SKM-1 (cell line): Measurements from ENCODE around the gene INO80E.

ENCODE experiments used
- DNase-seq: peaks from one replicate; lab custom pipeline; 2025; ENCODE audit not compliant: unreplicated experiment; lab: John Stamatoyannopoulos, UW

The INO80E gene

DNA sequence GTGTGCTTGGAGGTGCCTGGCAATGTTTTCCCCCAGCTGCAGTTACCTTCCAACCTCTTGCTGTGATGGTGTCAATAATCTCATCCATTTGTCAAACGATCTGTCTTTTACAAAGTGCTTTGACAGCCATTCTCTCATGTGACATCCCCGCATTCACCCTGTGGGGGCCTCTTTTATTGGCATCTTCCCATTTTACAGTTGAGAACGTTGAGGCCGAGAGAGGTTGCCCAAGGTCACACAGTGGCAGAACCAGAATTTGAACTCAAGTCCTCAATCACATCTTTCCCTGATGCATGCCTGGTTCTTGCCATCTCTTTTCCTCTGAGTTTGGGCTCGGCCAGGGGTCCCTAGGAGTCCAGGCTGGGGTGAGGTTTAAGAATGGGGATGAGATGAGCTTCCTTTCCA is 20.9 kb upstream of the INO80E start:
- no peak for DNase-seq

DNA sequence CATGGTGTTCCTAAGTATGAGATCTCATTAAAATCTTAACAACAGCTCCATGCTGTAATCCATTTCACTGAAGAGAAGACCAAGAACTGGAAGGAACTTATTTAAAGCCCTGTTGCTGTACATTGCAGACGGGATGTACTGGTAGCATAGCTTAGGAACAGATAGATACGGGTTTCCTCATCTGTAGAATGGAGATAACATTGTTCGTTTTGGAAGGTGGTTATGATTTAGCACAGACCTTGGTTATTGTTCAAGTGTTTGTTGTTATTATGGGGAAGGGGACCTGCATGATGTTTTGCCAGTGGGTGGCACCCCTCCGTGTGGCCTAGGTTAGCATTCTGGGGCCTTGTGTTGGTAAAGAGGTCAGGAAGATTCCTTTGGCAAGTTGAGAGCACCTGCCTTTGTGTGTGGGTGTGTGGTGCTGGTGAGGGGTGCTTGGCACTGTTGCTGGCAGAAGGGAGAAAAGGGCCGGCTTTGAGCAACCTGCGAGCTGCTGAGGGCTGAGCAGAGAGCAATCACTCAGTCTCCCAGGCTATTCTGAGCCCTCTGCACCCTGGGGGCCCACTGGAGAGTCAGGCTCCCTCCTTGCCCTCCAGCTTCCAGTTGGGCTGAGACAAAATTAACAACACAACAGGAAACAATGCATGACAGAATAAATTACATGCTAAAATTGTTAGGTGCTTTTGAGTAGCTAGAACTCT is 20.1 kb upstream of the INO80E start:
- DNase-seq, result no peak

DNA sequence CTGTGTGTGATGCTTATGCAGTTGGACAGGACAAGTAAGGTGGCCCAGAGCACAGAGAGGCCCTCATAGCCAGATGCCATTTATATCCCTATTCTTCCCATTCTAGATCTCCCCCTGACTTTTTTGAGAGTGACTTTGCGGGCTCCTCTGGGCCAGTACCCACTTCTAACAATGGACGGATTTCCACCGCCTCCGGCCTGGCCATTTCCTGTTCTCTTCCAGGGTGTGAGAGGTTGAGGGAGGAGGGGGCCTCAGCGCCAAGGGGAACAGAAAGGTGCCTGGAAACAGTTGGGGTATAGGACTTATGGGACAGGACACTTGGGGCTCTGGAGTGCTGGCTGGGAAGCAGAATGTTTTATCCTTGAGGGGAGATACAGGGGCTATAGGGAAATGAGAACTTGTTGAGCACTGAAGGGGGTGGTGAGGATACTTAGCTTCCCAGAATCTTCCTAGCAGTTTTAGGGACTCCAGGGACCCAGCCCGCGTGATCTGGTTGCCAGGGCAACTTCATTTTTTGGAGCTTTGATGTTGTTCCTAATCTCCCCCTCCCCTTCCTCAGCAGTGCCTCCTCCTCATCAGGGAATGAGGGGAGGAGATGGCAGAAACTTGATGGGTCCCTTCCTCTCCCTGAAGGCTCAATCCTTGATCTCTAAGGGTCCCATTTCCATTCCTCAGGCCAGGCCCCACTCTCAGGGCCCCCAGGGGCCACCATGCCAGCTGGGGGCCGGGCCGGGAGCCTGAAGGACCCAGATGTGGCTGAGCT is 18.8 kb upstream of the INO80E start:
- DNase-seq, result no peak

DNA sequence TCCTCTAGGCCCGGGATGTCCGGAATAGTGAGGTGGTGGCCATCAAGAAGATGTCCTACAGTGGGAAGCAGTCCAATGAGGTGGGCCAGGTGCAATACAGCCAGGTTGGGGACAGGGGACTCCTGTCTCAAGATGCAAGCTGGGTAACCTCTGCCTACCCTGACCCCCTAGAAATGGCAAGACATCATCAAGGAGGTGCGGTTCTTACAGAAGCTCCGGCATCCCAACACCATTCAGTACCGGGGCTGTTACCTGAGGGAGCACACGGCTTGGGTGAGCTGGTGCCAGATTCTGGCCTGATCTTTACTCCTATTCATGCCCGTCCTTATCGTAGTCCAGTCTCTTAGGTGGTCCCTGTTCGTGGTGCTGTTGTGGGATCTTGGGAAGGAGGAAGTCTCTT is 18.0 kb upstream of the INO80E start:
- DNase-seq, result no peak

DNA sequence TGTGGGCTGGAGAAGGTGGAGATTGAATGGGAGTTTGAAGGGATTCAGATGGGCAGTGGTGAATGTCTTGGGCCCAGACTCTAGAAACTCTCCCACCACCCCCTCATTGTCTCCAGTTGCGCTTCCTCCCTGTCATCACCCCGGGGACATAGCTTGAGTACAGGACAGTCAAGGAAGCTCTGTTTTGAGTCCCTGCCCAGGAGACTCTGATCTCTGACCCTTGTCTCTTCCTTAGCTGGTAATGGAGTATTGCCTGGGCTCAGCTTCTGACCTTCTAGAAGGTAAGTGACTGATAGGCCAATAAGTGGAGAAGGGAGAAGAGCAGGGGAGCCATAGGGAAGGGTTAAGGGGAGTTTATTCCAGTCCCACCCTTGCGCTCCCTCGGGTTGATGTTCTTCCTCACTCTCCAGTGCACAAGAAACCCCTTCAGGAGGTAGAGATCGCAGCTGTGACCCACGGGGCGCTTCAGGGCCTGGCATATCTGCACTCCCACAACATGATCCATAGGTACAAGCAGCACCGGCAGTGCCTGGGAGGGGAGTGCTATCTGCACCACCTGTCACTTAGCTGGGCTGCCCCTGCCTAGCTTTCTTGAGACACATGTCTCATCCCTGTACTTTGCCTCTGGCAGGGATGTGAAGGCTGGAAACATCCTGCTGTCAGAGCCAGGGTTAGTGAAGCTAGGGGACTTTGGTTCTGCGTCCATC is 17.3 kb upstream of the INO80E start:
- DNase-seq, result no peak

DNA sequence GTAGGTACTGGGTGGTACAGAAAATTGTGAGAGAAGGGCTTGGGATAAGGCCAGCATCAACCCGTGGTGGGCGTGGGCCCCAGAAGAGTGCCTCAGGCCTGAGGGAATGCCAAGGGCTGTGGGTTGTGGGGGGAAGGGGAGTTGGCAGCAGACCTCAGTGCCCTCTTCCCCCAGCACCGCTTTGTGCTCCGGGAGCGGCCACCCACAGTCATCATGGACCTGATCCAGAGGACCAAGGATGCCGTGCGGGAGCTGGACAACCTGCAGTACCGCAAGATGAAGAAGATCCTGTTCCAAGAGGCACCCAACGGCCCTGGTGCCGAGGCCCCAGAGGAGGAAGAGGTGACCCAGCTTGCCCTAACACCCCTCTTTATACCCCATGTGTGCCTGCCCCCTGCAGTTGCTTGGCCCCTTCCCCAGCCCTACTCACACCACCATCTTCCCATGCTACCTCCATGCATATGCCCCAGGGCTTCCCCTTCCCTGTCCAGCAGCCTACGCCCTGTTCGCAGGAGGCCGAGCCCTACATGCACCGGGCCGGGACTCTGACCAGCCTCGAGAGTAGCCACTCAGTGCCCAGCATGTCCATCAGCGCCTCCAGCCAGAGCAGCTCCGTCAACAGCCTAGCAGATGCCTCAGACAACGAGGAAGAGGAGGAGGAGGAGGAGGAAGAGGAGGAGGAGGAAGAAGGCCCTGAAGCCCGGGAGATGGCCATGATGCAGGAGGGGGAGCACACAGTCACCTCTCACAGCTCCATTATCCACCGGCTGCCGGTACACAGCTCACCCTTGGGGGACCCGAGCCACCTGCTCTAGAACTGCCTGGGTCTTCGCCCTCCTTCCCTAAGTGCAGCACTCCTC is 13.3 kb upstream of the INO80E start:
- DNase-seq, result no peak

DNA sequence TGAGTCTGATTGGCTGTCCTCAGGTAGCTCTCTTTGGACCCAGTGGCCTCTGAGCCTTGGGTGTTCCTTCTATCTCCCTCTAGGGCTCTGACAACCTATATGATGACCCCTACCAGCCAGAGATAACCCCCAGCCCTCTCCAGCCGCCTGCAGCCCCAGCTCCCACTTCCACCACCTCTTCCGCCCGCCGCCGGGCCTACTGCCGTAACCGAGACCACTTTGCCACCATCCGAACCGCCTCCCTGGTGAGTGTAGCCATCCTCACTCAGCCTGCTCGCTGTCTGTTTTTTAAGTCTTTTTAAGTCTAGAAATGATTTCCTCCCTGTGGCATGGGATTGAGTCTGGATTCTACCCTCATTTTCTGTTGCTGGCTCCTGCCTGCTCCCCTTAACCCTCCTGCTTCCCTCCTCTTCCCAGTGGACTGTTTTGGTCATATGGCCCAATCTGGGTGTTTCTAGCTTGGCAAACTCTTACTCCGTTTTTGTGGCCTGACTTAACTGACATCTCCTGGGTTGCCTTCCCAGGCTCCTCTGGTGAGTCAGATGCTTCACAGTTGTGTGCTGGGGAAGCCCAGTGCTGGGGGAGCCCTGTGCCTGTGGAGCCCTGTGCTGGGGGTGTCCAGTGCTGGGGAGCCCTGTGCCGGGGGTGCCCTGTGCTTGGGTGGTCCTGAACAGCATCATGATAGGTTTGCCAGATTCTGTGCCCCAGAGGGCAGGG is 12.5 kb upstream of the INO80E start:
- DNase-seq, result no peak

DNA sequence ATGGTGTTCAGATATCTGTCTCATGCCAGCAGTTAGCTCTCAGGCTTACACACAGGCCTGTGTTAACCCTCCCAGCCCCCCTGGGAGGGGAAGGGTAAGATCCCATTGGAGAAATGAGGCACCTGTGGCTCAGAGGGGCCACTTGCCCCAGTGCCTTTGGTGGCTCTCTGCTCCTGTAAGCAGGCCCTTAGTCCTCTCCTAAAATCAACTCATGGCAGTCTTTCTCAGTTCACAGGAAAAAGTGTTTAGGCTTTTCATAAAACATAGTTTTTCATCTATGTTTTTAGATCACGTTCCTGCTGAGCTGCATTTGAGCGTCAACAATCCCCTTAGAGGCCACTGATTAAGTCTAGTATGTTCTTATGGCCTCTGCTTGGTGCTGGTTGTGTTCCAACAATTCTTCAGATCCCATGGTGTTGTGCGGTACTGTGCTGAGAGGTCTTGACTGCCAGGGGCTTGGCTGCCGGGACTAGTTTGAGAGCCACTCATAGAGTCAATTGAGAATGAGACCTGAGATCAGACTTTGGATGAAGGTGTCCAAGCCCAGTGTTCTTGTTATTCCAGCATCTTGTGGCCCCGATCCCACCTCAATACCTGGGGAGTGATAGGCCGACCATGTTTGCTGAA is 11.8 kb upstream of the INO80E start:
- DNase-seq, result no peak

DNA sequence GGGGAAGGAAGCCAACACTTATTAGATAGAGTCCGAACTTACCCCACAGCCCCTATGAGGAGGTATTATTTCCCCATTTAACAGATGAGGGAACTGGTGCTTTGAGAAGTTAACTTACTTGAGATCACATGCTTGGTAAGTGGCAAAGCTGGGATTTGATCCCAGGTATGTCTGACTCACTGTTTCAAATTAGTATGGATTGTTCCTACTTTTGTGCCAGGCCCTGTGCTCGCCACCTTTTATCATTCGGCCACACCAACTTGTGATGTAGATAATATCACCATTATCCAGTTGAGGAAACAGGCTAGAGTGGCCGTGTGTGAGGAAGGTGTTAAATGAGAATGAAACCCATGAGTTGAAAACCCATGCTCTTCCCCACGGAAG is 11.3 kb upstream of the INO80E start:
- DNase-seq, result no peak

DNA sequence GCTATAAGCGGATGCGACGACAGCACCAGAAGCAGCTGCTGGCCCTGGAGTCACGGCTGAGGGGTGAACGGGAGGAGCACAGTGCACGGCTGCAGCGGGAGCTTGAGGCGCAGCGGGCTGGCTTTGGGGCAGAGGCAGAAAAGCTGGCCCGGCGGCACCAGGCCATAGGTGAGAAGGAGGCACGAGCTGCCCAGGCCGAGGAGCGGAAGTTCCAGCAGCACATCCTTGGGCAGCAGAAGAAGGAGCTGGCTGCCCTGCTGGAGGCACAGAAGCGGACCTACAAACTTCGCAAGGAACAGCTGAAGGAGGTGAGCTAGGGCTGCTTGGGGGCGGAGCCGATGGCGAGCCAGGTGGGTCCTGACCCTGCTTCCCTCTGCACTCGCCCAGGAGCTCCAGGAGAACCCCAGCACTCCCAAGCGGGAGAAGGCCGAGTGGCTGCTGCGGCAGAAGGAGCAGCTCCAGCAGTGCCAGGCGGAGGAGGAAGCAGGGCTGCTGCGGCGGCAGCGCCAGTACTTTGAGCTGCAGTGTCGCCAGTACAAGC is 10.7 kb upstream of the INO80E start:
- no peak for DNase-seq

DNA sequence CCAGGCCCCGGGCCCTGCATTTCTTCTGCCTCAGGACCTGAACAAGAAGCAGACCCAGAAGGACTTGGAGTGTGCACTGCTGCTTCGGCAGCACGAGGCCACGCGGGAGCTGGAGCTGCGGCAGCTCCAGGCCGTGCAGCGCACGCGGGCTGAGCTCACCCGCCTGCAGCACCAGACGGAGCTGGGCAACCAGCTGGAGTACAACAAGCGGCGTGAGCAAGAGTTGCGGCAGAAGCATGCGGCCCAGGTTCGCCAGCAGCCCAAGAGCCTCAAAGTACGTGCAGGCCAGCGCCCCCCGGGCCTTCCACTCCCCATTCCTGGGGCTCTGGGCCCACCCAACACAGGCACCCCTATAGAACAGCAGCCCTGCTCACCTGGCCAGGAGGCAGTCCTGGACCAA is 9.8 kb upstream of the INO80E start:
- DNase-seq, result no peak

DNA sequence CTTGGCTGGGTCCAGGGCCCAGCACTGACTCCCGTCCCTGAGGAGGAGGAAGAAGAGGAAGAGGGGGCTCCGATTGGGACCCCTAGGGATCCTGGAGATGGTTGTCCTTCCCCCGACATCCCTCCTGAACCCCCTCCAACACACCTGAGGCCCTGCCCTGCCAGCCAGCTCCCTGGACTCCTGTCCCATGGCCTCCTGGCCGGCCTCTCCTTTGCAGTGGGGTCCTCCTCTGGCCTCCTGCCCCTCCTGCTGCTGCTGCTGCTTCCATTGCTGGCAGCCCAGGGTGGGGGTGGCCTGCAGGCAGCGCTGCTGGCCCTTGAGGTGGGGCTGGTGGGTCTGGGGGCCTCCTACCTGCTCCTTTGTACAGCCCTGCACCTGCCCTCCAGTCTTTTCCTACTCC is 9.1 kb upstream of the INO80E start:
- DNase-seq, result no peak

DNA sequence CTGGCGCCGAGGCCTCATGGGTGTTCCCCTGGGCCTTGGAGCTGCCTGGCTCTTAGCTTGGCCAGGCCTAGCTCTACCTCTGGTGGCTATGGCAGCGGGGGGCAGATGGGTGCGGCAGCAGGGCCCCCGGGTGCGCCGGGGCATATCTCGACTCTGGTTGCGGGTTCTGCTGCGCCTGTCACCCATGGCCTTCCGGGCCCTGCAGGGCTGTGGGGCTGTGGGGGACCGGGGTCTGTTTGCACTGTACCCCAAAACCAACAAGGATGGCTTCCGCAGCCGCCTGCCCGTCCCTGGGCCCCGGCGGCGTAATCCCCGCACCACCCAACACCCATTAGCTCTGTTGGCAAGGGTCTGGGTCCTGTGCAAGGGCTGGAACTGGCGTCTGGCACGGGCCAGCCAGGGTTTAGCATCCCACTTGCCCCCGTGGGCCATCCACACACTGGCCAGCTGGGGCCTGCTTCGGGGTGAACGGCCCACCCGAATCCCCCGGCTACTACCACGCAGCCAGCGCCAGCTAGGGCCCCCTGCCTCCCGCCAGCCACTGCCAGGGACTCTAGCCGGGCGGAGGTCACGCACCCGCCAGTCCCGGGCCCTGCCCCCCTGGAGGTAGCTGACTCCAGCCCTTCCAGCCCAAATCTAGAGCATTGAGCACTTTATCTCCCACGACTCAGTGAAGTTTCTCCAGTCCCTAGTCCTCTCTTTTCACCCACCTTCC is 8.5 kb upstream of the INO80E start:
- no peak for DNase-seq

DNA sequence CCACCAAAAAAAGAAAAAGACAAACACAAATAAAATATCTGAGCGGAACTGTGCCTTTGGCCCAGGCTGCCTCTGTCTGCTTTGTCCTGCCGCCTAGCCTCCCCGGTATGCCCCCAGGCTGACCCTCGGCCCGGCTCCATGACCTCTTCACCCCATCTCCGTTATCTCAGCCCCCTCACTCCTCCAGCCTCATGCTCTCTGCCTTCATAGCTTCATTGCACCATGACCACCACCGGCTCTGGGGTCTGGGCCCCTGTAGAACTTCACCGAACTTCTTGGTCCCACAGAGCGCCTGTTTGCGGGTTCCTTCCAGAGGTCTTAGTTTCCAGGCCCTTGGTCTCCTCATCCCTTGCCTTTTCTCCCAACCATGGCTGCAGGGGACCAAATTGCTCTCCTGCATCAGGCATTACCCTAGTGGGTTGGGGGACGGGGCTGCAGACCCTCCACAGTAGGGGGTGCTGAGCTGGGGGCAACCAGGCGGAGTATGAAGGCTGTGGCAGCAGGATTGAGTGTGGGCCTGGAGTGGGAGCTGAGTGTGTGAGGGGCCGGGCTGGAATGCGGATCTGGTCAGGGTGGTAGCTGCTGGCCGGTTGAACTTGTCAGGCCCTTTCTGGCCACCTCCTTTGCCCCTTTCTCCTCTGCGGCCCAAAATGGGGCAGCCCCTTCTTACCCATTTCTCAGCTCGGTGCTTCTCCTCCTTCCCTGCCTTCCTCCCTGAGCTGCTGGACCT is 7.5 kb upstream of the INO80E start:
- no peak for DNase-seq

DNA sequence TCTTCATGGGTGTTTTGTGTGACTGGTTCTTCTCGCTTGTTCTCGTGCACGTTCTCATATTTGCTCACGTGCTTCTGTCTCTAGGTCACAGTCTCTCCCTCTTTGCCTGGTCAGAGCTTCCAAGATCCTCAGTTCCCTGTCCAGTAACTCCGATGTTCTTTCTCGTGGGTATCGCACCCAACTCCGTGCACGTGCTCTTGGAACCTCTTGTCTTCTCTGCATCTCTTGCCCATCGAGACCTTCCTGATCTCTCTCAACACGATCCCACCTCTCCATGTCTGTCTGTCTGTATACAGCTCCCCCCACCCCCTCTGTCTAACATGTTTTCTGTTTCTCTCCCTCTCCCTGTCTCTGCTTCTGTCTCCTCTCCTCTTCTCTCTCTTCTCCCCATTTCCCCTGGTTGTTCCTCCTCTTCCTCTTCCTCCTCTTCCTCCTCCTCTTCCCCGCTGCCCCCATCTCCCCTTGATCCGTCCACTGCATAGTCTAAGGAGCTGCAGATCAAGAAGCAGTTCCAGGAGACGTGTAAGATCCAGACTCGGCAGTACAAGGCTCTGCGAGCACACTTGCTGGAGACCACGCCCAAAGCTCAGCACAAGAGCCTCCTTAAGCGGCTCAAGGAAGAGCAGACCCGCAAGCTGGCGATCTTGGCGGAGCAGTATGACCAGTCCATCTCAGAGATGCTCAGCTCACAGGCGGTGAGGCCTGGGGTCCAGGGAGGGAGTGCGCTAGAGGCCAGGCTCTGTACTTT is 6.8 kb upstream of the INO80E start:
- no peak for DNase-seq

DNA sequence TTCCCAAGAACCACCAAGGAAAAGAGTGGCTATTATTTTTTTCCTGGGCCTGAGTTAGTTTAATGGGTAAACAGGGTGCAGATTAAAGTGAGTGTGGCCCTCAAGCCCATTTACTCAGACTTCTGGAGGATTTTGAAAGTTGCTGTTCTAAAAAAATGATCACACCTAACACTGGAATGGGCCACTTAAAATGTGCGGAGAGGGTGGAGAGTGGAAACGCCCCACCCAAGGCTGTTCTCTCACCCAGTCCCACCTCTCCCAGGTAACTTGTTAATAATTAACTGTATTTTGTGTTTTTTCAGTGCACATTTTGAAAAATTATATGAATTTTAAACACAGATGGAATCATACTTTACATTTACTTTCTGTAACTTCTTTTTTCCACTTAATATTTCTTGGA is 6.0 kb upstream of the INO80E start:
- no peak for DNase-seq

DNA sequence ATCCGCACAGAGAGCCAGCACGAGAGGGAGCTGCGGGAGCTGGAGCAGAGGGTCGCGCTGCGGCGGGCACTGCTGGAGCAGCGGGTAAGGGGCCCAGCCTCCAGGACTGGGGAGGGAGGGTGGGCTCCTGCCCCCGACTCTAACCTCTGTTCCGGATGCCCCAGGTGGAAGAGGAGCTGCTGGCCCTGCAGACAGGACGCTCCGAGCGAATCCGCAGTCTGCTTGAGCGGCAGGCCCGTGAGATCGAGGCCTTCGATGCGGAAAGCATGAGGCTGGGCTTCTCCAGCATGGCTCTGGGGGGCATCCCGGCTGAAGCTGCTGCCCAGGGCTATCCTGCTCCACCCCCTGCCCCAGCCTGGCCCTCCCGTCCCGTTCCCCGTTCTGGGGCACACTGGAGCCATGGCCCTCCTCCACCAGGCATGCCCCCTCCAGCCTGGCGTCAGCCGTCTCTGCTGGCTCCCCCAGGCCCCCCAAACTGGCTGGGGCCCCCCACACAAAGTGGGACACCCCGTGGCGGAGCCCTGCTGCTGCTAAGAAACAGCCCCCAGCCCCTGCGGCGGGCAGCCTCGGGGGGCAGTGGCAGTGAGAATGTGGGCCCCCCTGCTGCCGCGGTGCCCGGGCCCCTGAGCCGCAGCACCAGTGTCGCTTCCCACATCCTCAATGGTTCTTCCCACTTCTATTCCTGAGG is 5.0 kb upstream of the INO80E start:
- DNase-seq, result no peak
